Stimulated activated CD8-positive, alpha-beta memory T cell treated with anti-CD3 and anti-CD28 coated beads, Interleukin-15, amount 100 ng/mL, for 24 hours (primary cell): ENCODE data around the gene MAP4.
"Not testable (repeated sequence)": the region's sequence is repeated elsewhere in the genome, so short reads cannot be mapped to it uniquely, and the experiment has no call there.

Experiments
- DNase-seq: peaks from one replicate; pipeline ENCODE4 v3.0.0-alpha.2; 2020; ENCODE audit warnings: low read depth

The MAP4 gene

DNA sequence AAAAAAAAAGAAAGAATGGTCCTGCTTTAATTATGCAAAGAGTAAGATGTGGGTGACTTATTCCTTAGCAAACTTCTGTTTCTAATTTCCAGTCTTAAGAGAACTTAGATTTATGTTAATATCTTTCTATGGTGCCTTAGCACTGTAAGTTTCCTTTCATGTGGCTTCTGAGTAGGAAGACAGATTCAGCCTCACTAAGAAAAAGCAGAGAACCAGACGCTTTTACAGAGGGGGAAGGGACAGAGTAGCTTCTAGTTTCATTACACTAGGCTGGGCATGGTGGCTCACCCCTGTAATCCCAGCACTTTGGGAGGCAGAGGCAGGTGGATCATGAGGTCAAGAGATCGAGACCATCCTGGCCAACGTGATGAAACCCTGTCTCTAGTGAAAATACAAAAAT, 118.3 kb downstream of the MAP4 start:
- no peak for DNase-seq

DNA sequence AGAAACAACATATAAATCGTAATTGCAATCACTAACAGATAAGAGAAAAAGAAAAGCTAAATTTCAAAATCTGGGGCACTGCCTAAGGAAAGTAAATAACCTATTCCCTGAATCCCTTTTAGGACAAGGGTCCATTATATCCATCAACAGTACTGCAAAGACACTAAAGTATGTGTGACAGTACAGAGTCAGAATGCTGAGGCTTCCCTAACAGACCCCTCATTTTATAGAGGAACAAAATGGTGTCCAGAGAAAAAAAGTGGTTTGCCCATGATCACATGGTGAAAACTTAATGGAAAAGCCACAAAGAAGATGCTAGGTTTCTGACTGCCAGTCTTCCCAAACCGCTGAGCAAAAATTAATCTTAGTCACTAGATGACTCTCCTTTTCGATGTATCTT, 119.5 kb downstream of the MAP4 start:
- no peak for DNase-seq

DNA sequence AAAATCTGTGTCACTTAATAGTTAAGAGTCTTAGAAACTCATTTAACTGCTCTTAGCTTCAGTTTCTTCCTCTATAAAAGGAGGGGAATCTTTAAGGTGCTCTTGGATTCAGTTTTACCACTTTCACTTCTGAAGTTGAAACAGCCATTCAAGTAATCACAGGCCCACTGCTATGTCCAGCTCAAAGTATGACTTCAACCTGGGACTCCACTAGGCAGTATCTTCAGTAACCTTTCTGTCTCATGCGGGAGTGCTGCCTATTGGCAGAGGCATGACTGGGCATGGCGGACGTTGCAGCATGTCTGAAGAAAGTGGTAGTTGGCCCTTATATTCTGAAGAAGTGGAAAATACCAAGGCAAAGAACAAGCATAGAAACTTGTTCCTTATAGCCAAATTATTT, 121.0 kb downstream of the MAP4 start:
- DNase-seq = no peak

DNA sequence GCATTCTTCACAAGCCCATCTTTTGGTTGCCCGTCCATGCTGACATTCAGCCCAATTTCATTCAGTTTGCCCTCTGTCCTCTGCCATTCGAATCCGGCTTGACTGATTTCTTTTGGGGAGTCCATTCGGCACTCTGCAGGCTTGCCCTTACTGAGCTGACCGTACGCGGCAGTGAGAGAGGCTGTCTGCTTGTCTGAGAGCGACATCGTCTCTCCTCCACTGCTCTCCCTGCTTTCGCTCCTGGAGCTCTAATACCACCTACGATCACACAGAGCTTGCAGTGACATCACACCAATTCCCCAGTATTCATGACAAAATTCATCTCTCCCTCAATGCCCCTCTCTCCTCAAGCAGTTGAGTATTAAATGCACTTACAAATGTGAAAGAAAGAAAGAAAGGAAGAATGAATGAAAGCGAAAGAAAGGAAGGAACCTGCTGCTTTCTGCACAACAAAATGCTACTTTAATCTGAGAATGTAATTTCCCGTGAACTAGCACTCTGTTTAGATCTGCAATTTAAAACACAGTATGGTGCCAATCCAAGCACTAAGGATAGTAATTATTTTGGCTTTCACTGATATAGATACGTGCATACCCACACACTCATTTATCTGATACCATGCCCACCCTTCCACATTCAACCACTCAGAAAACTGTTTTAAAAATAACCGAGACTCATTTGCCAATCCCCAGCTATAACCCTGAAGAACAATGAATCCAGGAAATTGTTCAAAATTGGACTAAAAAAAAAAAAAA, 123.8 kb downstream of the MAP4 start:
- DNase-seq = no peak

DNA sequence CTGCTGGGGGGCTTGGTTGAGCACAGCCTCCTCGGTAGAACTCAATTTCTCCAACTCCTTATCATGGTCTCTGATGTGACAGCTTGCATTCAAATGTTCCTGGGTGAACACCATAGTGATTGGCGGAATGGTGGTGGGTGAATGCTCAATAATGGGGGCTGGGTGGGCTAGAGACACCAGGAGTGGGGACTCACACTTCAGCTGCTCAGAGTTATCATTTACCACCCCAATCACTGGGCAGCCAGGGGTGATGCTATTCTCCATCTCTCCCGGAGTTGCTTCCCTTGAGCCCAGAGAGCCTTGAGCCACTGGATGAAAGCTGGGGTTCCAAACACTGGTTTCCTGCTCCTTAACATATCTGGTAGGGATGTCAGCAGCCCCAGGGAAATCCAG, 124.6 kb downstream of the MAP4 start:
- no peak for DNase-seq

DNA sequence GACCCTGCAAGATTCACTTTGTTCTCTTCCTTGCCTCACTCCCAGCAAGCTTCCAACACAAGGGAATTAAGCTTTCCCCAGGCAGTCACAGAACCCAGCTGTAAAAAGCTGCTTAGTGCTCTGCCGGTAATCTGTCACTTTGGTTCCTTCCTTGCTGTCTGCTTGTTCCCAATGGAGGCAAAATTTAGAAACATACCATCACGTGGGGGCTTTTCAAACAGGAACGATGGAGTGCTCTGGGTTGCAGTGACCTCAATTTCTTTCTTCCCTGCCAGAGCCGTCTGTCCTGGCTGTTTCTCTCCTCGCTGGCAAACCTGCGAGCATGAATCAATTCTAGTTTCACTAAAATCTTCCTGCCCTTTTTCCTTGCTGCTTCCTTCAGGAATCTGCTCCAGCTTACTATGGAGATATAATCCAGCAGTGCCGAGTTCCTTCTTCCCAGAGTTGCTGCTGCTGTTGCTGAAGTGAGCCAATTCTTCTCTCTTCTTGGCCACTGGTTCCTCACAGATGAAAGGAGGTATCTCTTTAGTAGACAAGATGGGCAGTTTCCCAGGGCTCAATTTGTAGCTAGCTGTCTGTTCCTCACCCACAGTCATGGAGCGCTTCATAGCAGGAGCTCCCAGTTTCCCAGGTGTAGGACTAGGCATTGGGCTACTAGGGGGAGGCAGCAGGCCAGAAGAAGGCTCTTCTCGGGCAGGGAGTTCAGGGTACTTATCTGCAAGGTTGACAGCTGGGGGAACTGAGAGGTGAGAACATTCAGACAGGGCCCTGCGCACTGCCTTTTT, 125.2 kb downstream of the MAP4 start:
- no peak for DNase-seq

DNA sequence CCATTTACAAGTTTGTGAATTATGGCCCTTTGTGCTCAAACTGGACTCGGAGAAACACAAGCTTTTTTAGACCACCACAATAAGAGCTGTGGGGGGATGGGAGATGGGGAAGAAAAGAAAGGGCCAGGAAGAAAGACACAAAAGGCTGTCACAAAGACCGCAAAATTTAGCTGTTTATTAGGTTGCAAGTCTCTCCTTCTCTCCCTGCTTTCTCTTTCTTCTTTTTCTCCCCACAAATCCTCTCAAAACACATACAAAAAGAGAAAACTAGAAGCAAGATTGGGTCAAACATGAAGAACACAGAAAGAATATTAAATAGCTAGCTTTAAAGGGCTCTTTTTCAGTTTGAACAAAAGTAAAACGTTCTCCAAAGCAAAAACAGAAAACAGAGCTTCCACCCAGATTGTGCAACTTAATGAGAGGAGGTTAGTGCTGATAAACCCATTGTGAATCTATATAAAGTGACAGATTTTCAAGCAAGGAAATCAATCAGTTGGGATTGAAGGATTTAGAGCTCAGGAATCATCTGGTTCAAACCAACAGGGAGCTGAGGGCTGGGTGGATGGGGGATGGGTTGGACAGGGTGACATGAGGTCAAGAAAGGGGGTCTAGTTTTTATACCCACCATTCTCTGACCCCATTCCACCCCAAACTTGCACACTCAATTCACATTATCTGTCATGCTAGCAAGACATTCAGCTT, 125.9 kb downstream of the MAP4 start:
- no peak for DNase-seq

DNA sequence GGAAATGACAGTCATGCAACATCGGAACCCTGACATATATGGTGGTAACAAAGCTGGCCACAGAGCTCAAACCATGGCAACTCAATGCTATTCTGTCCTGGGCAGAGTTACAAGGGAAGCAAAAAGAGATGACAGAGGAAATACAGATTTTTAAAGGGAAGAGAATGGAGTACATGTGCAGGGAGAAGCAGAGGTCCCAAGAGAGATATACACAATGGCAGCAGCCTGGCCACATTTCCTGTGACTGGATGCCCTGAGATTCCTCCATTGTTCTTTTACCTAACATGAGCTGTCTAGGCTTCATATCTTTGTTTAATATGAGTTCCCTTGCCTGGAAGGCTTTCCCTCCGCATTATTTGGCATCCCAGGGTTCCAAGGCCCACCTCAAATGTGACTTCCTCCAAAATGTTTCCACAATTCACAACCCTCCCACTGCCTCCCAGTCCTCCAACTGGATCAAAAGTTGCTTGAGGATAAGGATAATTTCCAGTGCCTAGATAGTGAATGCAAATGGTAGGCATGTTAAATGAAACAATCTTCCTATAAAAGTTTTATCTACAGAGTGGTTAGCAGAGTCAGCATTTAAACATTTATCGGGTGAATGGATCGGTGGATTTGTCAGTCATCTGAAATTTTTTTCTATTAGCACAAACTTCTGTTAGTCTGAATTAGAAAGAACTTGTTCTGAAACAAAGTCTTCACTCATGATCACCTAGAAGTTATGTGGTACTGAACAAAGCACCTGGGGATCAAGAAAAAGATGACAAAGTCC, 127.0 kb downstream of the MAP4 start:
- no peak for DNase-seq

DNA sequence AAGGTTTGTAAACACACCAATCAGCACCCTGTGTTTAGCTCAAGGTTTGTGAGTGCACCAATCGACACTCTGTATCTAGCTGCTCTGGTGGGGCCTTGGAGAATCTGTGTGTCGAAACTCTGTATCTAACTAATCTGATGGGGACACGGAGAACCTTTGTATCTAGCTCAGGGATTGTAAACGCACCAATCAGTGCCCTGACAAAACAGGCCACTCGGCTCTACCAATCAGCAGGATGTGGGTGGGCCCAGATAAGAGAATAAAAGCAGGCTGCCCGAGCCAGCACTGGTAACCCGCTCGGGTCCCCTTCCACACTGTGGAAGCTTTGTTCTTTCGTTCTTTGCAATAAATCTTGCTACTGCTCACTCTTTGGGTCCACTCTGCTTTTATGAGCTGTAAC, 128.2 kb downstream of the MAP4 start:
- not testable (repeated sequence) for DNase-seq

DNA sequence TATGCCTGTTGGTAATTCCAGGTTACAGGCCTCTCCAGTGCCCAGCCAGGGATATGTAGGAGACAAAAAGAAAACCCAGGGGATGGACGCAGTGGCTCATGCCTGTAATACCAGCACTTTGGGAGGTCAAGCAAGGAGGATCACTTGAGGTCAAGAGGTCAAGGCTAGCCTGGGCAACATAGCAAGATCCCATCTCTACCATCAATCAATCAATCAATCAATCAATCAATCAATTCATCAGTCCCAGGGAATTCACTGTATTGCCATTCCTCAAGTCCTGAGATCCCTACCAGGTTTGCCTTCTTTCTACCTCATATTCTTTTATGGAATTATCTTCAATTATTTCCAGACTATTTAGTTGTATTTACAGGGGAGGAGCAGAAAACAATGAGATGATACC, 131.0 kb downstream of the MAP4 start:
- no peak for DNase-seq

DNA sequence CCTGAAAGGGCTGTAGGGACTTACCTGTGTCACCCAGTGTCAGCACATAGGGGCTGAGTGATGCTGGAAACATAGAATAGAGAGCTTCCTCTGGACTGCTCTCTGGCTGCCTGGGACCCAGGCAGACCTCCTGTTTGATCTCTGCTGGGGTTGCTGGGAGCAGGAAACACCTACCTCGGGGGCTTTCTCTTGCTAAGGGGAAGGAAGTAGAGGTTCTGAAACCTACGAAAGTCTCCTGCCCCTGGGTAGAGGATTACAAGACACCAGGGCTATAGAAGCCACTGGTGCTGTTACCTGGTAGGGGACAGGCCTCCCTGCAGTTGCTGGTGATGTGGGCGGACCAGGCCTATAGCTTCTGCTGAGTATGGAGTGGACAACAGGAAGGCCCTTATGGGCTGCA, 131.6 kb downstream of the MAP4 start:
- DNase-seq = no peak

DNA sequence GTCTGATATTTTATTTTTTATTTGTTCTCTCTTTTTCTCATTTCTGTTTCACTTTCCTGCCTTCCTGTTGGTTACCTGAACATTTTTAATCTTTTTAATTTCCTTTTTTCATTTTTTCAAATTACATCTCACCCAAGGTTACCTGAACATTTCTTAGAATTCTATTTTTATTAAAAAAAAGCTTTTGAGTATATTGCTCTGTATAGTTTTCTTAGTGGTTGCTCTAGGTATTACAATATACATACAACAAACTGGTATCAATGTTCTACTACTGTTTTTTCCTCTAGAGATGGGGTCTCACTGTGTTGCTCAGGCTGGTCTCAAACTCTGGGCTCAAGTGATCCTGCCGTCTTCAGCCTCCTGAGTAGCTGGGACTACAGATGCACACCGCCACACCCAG, 133.9 kb downstream of the MAP4 start:
- DNase-seq = no peak

DNA sequence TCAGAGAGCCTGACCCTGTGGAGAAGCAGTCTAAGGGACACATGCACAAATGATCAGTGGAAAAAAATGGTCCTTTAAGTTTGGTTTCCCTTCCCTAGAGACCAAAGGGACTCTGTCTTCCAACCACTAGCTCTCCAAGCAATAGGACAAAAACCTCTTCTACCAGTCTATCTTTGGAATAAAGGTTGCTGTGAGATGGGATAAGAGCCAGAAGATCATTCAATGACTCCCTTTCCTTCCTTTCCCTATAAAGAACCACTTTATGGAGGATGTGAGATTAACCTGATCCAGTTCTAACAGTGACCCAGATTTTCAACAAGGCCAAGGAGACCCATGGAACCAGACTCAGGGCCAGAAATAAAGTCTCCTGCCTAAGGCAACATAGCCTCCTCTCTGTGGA, 138.5 kb downstream of the MAP4 start:
- DNase-seq = no peak

DNA sequence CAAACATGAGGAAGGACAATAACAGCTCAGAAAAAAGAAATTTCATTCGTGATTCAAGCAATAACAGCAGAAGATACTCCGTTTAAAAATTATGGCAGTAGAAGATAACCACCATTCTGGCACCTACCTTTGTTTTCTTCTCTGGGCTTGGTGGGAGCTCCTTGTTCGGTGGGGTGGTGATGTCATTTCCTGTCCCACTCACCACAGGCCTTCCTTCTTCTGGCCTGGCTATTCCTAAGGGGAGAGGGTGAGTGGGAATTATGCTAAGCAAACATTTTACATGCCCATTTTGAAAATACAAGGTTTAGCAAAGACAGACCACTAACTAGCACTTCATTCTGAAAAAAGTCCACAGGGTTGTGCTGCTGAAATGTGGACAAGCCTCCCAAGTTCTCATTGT, 138.9 kb downstream of the MAP4 start:
- DNase-seq = no peak

DNA sequence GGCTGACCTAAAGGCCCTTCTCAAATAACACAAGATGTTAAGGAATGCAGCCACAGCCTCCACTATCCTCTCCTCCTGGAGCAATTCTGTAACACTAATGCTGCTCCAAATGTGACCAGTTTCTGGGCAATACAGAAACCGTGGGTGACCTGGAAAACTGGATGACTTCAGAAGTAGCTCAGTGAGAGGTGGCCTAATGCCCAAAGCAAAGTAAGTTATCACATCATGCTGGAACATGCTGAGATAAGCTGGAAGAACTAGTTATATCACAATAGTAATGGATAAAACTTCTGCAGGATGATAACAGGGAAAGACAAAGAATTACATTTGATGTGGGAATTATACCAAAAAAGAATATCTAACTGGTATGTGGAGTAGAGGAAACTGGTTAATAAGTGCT, 141.3 kb downstream of the MAP4 start:
- DNase-seq = no peak

DNA sequence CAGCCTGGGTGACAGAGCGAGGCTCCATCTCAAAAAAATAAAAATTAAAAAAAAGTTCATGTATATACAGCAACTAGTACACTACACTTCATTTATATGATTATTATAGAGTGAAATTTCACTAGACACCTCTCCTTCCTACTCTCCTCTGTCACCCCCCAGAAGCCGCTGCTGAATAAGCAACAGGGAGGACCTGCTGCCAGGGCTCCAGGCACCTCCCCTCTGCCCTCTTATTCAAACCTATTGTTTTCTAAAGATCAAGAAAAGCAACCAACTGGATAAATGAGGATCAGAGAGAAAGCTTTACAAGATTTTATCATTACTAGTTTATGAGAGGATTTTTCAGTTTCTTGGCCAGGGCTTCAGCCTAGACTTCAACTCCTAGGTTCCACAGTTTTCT, 141.8 kb downstream of the MAP4 start:
- no peak for DNase-seq

DNA sequence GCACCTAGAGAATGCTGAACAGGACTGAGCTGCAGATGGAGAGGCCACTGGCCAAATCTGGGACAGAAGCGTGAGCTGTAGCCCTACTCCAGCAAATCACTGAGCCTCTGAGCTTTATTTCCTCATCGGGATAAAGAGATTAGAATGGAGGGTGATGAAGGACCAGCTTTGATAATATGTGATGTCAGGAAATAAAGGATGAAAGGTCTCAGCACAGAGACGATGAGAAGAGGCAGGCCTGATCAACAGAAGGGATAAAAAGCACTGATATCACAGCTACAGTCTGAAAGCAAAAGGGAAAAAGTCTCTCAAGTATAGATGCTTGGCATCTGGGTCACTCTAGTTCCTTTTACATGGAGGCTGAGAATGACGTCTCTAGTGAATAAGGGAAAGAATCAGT, 143.3 kb downstream of the MAP4 start:
- DNase-seq = no peak

DNA sequence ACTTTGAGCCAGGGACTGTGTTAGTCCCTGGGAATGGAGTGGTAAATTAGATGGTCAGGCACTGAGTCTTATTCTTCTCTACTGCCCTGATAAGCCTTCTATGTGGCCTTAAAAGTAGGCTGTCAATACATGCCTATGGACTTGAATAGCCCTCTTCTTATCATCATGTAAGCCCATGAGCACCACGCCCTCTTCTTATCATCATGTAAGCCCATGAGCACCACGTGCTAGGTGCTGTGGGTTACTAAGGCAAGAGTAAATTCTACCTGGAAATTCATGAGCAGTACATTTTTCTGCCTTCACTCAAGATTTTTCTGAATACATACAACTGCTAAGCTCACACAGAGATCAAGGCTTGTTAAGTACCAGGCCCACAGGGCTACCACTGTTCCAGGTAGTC, 144.8 kb downstream of the MAP4 start:
- no peak for DNase-seq

DNA sequence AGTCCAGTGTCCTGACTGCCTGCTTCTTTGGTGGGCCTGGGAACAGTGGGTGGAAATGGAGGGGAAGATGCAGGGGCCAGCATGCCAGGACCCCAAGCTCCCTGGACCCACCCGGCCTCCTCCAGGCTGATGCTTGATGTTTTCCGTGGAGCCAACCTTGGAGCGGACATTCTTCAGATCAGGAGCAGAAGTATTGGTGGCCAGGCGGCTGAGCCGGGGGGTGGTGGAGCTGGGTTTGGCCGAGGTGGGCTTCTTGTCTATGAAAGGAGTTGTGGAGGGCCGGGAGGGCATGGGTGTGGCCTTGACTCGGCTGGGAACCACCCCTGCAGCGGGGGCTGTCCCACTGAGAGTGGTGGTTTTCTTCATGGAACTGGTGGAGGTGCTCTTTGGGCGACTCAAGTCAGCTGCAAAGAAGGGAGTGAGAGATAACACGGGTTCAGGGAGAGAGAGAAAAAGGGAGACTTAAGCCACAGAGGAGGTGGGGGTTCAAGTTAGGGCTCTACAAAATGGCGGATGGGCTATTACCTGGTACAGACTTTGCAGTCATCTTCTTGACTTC, 145.4 kb downstream of the MAP4 start:
- no peak for DNase-seq

DNA sequence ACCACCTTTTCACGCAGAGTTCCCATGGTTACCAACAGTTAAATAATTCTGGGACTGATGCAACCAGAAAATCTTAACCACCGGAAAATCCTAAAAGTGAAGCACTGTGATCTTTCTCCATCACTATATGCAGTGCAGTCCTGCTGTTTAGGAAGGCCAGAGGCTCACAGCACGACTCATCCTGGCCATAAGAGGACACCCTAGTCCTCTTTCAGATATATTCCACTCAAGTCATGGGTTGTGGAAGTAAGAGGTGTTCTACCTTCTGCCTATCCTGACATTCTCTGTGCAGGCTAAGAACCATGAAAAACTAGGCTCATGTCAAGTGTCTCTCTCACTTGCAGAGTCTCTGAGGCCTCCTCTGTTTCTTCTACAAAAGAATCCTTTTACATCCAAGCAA, 146.1 kb downstream of the MAP4 start:
- DNase-seq = no peak

DNA sequence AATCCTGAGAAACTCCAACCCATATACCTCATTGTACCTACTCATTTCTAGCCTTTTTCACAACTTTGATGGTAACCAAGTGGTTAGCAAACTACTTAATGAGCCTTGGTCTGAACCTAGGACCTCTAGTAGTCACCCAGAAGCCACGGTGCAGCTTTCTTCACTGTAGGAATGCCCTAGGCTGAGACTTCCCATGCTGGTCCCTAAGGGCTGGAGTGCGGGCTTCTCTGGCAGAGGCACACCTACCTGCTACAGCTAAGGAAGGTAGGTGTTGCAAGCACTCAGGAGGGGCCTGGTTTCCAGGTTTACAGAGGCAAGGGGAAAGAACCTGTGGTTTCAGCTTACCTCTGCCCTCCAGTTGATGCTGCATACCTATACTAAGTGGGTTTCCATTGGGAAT, 147.9 kb downstream of the MAP4 start:
- DNase-seq = no peak

DNA sequence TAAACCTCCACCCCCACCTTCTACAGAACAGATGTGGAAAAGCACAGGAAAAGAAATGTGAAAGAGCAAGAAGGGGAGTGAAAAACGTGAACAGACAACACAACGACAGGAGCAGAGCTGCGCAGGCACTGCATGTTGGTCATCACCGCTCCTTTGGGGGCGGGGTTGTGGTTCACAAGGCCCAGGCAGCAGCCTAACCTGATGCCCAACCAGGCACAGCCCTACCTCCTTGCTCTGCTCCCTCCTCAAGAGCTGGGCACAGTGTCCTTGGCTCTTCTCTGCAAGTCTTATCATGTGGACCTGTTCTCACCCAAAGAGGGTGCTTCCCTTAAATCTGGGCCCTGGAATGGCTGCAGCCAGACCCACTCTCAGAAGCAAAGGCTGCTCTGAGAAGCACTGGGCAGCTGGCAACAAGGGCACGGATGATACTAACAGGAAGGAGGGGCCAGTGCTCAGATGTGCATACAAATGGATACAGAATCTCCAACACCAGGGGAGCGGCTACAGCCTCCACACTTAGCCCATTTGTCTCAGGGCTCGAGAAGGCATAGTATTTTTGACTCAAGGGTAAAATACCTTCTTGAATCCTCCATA, 148.7 kb downstream of the MAP4 start:
- DNase-seq = no peak
